ENCODE results near the gene RAB3C.

Gene RAB3C

GRCh38 chr5:58813855-58814254, 231.0 kb downstream of the RAB3C start:
- in situ Hi-C loops (cut with MboI; ENCODE audit: low sequenced_read_pairs): no loop called here

- in situ Hi-C loops (cut with MboI; ENCODE audit: low sequenced_read_pairs): no loop called here
Measured at GRCh38 chr5:58816181-58816731, 233.4 kb downstream of the RAB3C start.

GRCh38 chr5:58818465-58818864, 235.6 kb downstream of the RAB3C start:
- in situ Hi-C loops (cut with MboI; ENCODE audit: low sequenced_read_pairs): no loop called here

- in situ Hi-C loops (cut with MboI; ENCODE audit: low sequenced_read_pairs): loop anchor here (10.0 kb wide), 1 partner anchor 341 kb away; no protein-coding TSS in a partner anchor
Measured at GRCh38 chr5:58825441-58825840, 242.6 kb downstream of the RAB3C start.

- in situ Hi-C loops (cut with MboI; ENCODE audit: low sequenced_read_pairs): loop anchor here (10.0 kb wide), 1 partner anchor 341 kb away; no protein-coding TSS in a partner anchor
Measured at GRCh38 chr5:58825899-58826298, 243.0 kb downstream of the RAB3C start.

GRCh38 chr5:58827463-58827862, 244.6 kb downstream of the RAB3C start:
- in situ Hi-C loops (cut with MboI; ENCODE audit: low sequenced_read_pairs): loop anchor here (10.0 kb wide), 1 partner anchor 343 kb away; no protein-coding TSS in a partner anchor

- in situ Hi-C loops (cut with MboI; ENCODE audit: low sequenced_read_pairs): loop anchor here (10.0 kb wide), 1 partner anchor 343 kb away; no protein-coding TSS in a partner anchor
Measured at GRCh38 chr5:58828258-58828657, 245.4 kb downstream of the RAB3C start.

GRCh38 chr5:58834242-58835225, 251.7 kb downstream of the RAB3C start:
- in situ Hi-C loops (cut with MboI; ENCODE audit: low sequenced_read_pairs): no loop called here

GRCh38 chr5:58836351-58836750, 253.5 kb downstream of the RAB3C start:
- in situ Hi-C loops (cut with MboI; ENCODE audit: low sequenced_read_pairs): no loop called here

- in situ Hi-C loops (cut with MboI; ENCODE audit: low sequenced_read_pairs): no loop called here
Measured at GRCh38 chr5:58838729-58839128, 255.9 kb downstream of the RAB3C start.

GRCh38 chr5:58842852-58843251, 260.0 kb downstream of the RAB3C start:
- in situ Hi-C loops (cut with MboI; ENCODE audit: low sequenced_read_pairs): no loop called here

- in situ Hi-C loops (cut with MboI; ENCODE audit: low sequenced_read_pairs): no loop called here
Measured at GRCh38 chr5:58844395-58844794, 261.5 kb downstream of the RAB3C start.

- in situ Hi-C loops (cut with MboI; ENCODE audit: low sequenced_read_pairs): no loop called here
Measured at GRCh38 chr5:58847041-58847440, 264.2 kb downstream of the RAB3C start.

GRCh38 chr5:58849223-58849622, 266.3 kb downstream of the RAB3C start:
- in situ Hi-C loops (cut with MboI; ENCODE audit: low sequenced_read_pairs): no loop called here

GRCh38 chr5:58849921-58850667, 267.2 kb downstream of the RAB3C start:
- in situ Hi-C loops (cut with MboI; ENCODE audit: low sequenced_read_pairs): no loop called here

- in situ Hi-C loops (cut with MboI; ENCODE audit: low sequenced_read_pairs): no loop called here
Measured at GRCh38 chr5:58851153-58851552, 268.3 kb downstream of the RAB3C start.

GRCh38 chr5:58851571-58851970, 268.7 kb downstream of the RAB3C start:
- in situ Hi-C loops (cut with MboI; ENCODE audit: low sequenced_read_pairs): no loop called here

- in situ Hi-C loops (cut with MboI; ENCODE audit: low sequenced_read_pairs): no loop called here
Measured at GRCh38 chr5:58852566-58852965, 269.7 kb downstream of the RAB3C start.

GRCh38 chr5:58854441-58854840, 271.6 kb downstream of the RAB3C start:
- in situ Hi-C loops (cut with MboI; ENCODE audit: low sequenced_read_pairs): no loop called here

- in situ Hi-C loops (cut with MboI; ENCODE audit: low sequenced_read_pairs): no loop called here
Measured at GRCh38 chr5:58855851-58856739, 273.2 kb downstream of the RAB3C start.

All from HL-60/S4 (cell line).